GM19438 (cell line): Measurements from ENCODE around the gene ATF6.
"Not testable (repeated sequence)": the region's sequence is repeated elsewhere in the genome, so short reads cannot be mapped to it uniquely, and the experiment has no call there.

Source experiments
- ATAC-seq: cut with Tn5 transposase; IDR thresholded peaks from one replicate; pipeline ENCODE4 v1.9.1; 2021; ENCODE audit warnings: low read depth; ENCODE audit not compliant: unreplicated experiment

Gene ATF6

GRCh38 chr1:161824618-161825017, 58.5 kb downstream of the ATF6 start:
- no peak for ATAC-seq

GRCh38 chr1:161825831-161826230, 59.7 kb downstream of the ATF6 start:
- ATAC-seq = no peak

GRCh38 chr1:161826478-161826877, 60.4 kb downstream of the ATF6 start:
- no peak for ATAC-seq

GRCh38 chr1:161827786-161828185, 61.7 kb downstream of the ATF6 start:
- ATAC-seq = no peak

- not testable (repeated sequence) for ATAC-seq
Observed at GRCh38 chr1:161832299-161832907, 66.3 kb downstream of the ATF6 start.

- ATAC-seq = no peak
Observed at GRCh38 chr1:161834967-161835550, 68.9 kb downstream of the ATF6 start.

- ATAC-seq = no peak
Observed at GRCh38 chr1:161836018-161836417, 69.9 kb downstream of the ATF6 start.

GRCh38 chr1:161838362-161838761, 72.2 kb downstream of the ATF6 start:
- ATAC-seq = no peak

- ATAC-seq = no peak
Observed at GRCh38 chr1:161838885-161839284, 72.8 kb downstream of the ATF6 start.

- ATAC-seq = no peak
Observed at GRCh38 chr1:161839591-161839990, 73.5 kb downstream of the ATF6 start.

GRCh38 chr1:161840363-161840762, 74.2 kb downstream of the ATF6 start:
- ATAC-seq = no peak

- ATAC-seq = no peak
Observed at GRCh38 chr1:161843156-161843555, 77.0 kb downstream of the ATF6 start.

- no peak for ATAC-seq
Observed at GRCh38 chr1:161844696-161845095, 78.6 kb downstream of the ATF6 start.

- no peak for ATAC-seq
Observed at GRCh38 chr1:161848676-161849075, 82.6 kb downstream of the ATF6 start.

- no peak for ATAC-seq
Observed at GRCh38 chr1:161849518-161849917, 83.4 kb downstream of the ATF6 start.

GRCh38 chr1:161855260-161855659, 89.1 kb downstream of the ATF6 start:
- no peak for ATAC-seq

- no peak for ATAC-seq
Observed at GRCh38 chr1:161858271-161858670, 92.2 kb downstream of the ATF6 start.

GRCh38 chr1:161863549-161863948, 97.4 kb downstream of the ATF6 start:
- no peak for ATAC-seq

- ATAC-seq = no peak
Observed at GRCh38 chr1:161864577-161864976, 98.5 kb downstream of the ATF6 start.

- no peak for ATAC-seq
Observed at GRCh38 chr1:161866241-161866640, 100.1 kb downstream of the ATF6 start.

GRCh38 chr1:161868832-161869231, 102.7 kb downstream of the ATF6 start:
- no peak for ATAC-seq

GRCh38 chr1:161869291-161869690, 103.2 kb downstream of the ATF6 start:
- no peak for ATAC-seq

- ATAC-seq = no peak
Observed at GRCh38 chr1:161872506-161872905, 106.4 kb downstream of the ATF6 start.
